NOMO-1 treated with DMSO at 0.1 percent for 48 hours (cell line): Measurements from ENCODE around the gene ARFRP1.
"Not testable (repeated sequence)": the region's sequence is repeated elsewhere in the genome, so short reads cannot be mapped to it uniquely, and the experiment has no call there.

ENCODE experiments used
- DNase-seq: peaks from one replicate; lab custom pipeline; 2025; ENCODE audit not compliant: unreplicated experiment; lab: John Stamatoyannopoulos, UW

The ARFRP1 gene

GRCh38 chr20:63657937-63658748, 49.6 kb downstream of the ARFRP1 start, which contains the start of gene RTEL1:
Gene RTEL1, plus strand, starts transcription at chr20:63658312. Its CDS starts 1,091 bp downstream, at chr20:63659403.
- DNase-seq = peak; percentile 85

DNA sequence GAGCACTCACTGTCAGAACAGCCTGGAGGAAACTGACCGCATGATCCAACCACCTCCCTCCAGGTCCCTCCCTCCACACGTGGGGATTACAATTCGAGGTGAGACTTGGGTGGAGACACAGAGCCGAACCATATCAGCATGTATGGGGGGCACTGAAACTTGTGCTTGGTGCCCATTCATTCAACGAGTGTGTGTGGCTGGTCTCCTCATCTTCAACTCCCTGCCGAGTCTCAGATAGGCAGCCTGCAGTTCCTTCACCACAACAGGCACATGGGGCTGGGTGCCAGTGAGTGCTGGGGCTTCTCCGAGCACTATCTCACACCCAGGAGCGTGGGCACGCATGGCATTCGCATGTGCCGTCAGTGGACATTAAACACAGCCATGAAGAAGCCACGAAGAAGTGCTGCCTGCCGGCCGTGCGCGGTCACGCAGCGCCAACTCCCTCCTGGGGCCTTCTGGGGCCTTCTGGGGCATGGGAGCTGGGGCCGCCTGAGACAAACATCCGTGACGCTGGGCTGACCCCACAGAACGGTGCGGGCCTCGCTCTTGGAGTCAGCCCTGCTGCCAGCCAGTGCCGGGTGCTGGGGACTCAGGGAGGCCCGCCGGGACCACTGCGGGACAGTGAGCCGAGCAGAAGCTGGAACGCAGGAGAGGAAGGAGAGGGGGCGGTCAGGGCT, 50.4 kb downstream of the ARFRP1 start:
- DNase-seq = peak; percentile 14

DNA sequence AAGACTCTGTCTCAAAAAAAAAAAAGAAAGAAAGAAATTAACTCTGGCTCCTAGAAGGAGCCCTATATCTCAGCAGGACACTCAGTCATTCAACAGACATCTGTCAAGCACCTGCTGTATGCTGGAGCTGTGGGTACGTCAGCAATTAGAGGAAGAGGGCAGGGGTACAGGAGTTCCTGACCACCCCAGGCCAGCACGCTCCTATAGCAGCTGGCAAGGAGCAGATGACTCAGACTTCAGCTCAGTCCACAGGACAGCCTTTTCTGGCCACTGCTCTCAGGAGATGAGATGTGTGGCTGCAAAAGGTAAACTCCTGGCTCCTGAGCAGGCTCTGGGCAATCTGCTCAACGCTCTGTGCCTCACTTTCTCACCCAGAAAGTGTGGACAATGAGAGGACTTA, 51.3 kb downstream of the ARFRP1 start:
- DNase-seq = no peak

- DNase-seq = no peak
Measured at GRCh38 chr20:63655249-63655648, 52.5 kb downstream of the ARFRP1 start.

DNA sequence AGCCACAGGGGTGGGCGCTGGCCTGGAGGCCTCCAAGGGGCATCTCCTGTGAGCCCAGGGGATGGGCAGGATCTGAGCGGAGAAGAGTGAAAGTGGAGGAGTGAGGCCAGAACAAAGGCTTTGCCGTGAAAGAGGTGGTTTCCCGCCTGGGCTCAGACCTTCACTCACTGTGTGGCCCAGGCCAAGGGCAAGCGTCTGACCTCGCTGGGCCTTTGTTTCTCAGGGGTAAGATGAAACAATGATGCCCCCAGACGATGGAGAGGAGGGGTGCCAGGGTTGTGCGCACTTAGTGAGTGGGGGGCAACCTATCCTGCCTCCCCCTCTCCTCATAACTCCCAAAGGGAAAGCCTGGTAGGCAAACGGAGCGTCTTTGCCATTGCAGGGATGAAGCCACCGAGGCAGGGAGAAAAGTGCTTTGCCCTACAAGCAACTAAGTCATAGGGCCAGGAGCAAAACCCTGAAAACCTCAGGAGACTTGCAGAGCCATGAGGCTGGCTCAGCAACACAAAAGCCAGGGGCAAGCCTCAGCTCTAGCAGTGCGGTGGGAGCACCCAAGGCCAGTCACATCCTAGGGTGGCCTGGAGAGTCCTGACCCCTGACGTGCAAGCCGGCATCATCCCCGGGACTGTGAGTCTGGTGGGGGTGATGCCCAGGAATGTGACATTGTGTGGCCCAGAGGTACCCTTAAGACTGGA, 53.7 kb downstream of the ARFRP1 start:
- no peak for DNase-seq

DNA sequence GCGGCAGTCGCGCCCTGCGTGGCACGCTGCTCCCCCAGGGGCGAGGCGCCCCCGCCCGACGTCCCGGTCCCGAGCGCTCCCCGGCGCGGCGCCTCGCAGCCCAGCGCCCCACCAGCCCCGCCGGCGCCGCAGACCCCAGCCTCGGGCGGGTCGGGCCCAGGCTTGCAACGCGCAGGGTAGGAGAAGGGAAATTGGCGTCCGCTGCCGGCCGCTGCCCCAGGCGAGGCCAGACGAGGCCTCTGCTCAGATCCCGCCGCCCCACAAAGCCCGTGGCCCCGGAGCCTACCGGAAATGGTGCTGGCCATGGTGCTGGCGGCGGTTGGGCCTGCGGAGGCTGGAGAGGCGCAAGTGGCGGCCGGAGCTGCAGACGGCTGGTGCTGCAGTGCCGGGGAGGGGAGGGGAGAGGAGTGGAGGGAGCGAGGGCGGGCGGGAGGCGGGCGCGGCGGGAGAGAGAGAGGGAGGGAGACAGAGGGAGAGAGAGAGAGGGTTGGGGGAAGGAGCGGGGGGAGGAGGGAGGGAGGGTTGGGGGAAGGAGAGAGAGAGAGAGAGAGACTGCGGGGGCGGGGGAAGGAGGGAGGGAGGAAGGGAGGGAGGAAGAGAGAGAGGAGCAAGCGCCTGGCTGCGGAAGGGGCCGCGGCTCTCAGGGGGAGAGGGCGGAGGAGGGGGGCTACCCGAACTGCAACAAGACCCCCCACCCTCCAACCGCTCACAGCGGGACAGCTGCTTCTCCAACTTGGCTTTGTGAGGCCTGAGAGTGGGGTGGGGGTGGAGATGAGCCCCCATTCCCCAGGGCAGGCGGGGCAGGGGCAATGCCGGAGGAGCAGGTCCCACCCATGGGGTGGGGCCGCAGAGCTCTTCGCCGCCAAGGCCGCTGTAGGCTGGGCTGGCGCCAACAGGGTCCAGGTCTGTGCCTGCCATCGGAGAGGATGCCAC, 54.5 kb downstream of the ARFRP1 start, which contains the start of gene STMN3:
TSS of gene STMN3 (minus strand) at position 384 of the 933 bp plus-strand sequence. CDS start at position 305, 79 bp downstream.
- DNase-seq = peak; percentile 81

DNA sequence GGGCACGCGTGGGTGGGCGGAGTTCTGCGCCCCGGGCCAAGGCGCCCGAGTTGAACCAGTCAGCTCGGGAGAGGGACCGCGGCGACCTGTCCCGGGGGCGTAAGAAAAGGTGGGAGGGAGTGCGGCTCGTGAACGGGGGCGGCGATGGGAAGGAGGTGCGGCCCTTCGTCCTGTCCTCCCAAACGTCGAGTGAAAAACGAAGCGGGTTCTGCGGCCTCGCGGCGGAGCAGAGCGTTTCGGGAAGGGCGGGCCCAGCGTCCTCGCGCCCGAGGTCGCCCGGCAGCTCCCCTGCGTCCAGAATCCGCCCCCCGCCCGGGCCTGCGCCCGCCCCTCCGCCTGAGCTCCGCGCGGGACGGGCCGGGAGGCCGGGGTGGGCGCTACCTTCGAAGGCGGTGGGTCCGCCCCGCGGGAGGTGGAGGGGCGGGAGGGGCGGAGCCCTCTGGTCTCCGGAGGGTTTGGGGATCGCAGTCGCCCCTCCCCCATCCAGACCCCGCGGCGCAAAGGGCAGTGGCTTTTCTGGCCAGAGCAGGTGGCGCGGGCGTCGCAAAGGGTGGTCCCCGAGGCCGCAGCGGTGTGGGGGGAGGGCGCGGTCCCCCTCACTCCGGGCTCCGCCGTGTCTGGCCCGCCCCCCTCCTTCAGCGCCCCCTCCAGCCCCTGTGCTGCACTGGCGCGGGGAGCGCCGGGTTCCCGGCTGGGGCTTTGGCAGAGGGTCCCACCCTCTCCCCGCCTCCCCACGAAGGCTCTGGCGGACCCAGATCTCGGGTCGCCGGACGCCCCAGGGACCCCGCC, 55.4 kb downstream of the ARFRP1 start:
- DNase-seq = no peak

DNA sequence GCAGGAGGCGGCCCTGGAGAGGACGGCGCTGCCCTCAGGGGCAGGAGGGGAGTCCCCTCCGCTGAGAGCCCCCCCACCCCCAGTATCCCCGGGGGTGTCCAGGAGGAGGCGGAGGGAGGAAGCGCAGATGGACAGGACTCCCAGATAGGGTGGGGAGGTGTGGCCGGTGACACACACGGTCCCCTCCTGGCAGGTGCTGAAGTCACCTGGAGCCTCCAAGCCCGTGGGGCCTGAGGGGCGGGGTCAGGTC, 55.9 kb downstream of the ARFRP1 start:
- DNase-seq = no peak

GRCh38 chr20:63650486-63650885, 57.3 kb downstream of the ARFRP1 start:
- not testable (repeated sequence) for DNase-seq

GRCh38 chr20:63648895-63649589, 58.7 kb downstream of the ARFRP1 start:
- DNase-seq = no peak
